NB4 (cell line): Measurements from ENCODE around the gene PODN.

Experiments used
- MAX ChIP-seq: IDR thresholded peaks from 2 replicates; pipeline ENCODE4 v1.6.1; 2011; ENCODE audit warnings: low read depth, low read length
- POLR2A ChIP-seq: IDR thresholded peaks from 2 replicates; pipeline ENCODE4 v1.6.1; 2011; ENCODE audit warnings: mild to moderate bottlenecking; ENCODE audit not compliant: insufficient read length; ENCODE audit errors: extremely low read depth
- TF ChIP-seq, protein P1 (sequence below): IDR thresholded peaks from one replicate; pipeline ENCODE4 v1.5.1; 2012; ENCODE audit warnings: low read depth, low read length

- no peak for TF ChIP-seq POLR2A
- TF ChIP-seq MAX, result no peak
- TF ChIP-seq, protein P1, sequence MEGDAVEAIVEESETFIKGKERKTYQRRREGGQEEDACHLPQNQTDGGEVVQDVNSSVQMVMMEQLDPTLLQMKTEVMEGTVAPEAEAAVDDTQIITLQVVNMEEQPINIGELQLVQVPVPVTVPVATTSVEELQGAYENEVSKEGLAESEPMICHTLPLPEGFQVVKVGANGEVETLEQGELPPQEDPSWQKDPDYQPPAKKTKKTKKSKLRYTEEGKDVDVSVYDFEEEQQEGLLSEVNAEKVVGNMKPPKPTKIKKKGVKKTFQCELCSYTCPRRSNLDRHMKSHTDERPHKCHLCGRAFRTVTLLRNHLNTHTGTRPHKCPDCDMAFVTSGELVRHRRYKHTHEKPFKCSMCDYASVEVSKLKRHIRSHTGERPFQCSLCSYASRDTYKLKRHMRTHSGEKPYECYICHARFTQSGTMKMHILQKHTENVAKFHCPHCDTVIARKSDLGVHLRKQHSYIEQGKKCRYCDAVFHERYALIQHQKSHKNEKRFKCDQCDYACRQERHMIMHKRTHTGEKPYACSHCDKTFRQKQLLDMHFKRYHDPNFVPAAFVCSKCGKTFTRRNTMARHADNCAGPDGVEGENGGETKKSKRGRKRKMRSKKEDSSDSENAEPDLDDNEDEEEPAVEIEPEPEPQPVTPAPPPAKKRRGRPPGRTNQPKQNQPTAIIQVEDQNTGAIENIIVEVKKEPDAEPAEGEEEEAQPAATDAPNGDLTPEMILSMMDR, result no peak
These were observed 32.5 kb downstream of the PODN start for GRCh38 chr1:53094533-53094919.
